ENCODE results near the gene ADCY7. TPM values are rescaled to one million over a fixed set of nuclear protein-coding genes. Genes with fewer than 3 reads are reported as not detected.

Gene ADCY7
- total and polyA plus RNA-seq, 2 of the 4 experiments (the other 2 are of a cell fraction) = 15.2 to 17.1 TPM

GRCh38 chr16:50336884-50337283 lies 70.5 kb downstream of the ADCY7 start:
- Histone ChIP-seq H3K4me3 (ENCODE audit: insufficient read depth, low read depth, low read length) (no peak overlapping the region), H3K23ac (ENCODE audit: low read depth, low read length) (no peak overlapping the region), H3K14ac (replicated peaks; ENCODE audit: low read depth, low read length) (no peak overlapping the region), H4K20me1 (ENCODE audit: insufficient read depth, low read length) (peaks cover 10% of the 10 kb centered on the region; the same call in 1 of the 2 replicates), H2AK9ac (replicated peaks; ENCODE audit: low read depth, low read length, poor library complexity) (no peak overlapping the region), H3K9ac (ENCODE audit: low read depth, low read length) (no peak overlapping the region), H4K8ac (ENCODE audit: low read depth in 2 of 2, low read length in 2 of 2) (no peak overlapping the region), H3K56ac (ENCODE audit: extremely low read depth, insufficient read depth, low read length) (no peak overlapping the region), H3K27me3 (ENCODE audit: control insufficient read depth, insufficient read depth, low read length) (no peaks in the 10 kb centered on the region), H4K5ac (ENCODE audit: low read depth, low read length) (no peak overlapping the region), H3K36me3 (ENCODE audit: control insufficient read depth, insufficient read depth, low read length) (peaks cover 17% of the 10 kb centered on the region), H3K9me3 (ENCODE audit: control insufficient read depth, insufficient read depth, low read length) (no peaks in the 10 kb centered on the region; the same call in 1 of the 2 replicates), H2BK120ac (ENCODE audit: low read depth, low read length) (no peak overlapping the region), H2BK20ac (ENCODE audit: low read depth, low read length) (no peak overlapping the region), H4K91ac (ENCODE audit: insufficient read depth, low read depth, low read length) (no peak overlapping the region), H3K79me1 (ENCODE audit: low read depth in 1 of 2, low read length in 2 of 2) (peaks cover 0 to 26% of the 10 kb centered on the region in 2 experiments; a peak in 3 of 4 replicates), H3K27ac (ENCODE audit: insufficient read depth, low read length) (no peak overlapping the region), H3K18ac (ENCODE audit: low read depth, low read length) (no peak overlapping the region), H3K9me1 (ENCODE audit: insufficient read depth, low read length) (peaks cover 10% of the 10 kb centered on the region; the same call in 1 of the 2 replicates), H3K4ac (ENCODE audit: low read depth, low read length) (no peak overlapping the region), H3K4me2 (ENCODE audit: low read depth, low read length) (no peak overlapping the region), H2BK15ac (ENCODE audit: low read depth, low read length) (no peak overlapping the region), H3K4me1 (ENCODE audit: control insufficient read depth, insufficient read depth, low read length) (peaks cover 10% of the 10 kb centered on the region), H2BK5ac (ENCODE audit: low read depth, low read length, poor library complexity, severe bottlenecking) (no peak overlapping the region), H2AFZ (replicated peaks; ENCODE audit: low read length, poor library complexity) (no peak overlapping the region), H2AK5ac (ENCODE audit: low read depth, low read length) (no peak overlapping the region)
- intact Hi-C loops (cut with micrococcal nuclease) = loop anchor here (10.0 kb wide), 1 partner anchor 408 kb away; the partner anchor contains the start of gene CYLD
- ATAC-seq (ENCODE audit: low read depth) (no peak), DNase-seq (no peak)
- TF ChIP-seq FOS (IDR thresholded peaks at IDR 0.05; ENCODE audit: low read depth, low read length) = no peak
- TF ChIP-seq ELK1 (IDR thresholded peaks at IDR 0.05; ENCODE audit: borderline replicate concordance, low read depth, low read length) = no peak
- TF ChIP-seq RAD21 (IDR thresholded peaks at IDR 0.05; ENCODE audit: low read length) = no peak
- TF ChIP-seq CHD1 (IDR thresholded peaks at IDR 0.05; ENCODE audit: low read depth, low read length) = no peak
- no peak for TF ChIP-seq MAZ (IDR thresholded peaks at IDR 0.05; ENCODE audit: borderline replicate concordance, low read depth, low read length)
- TF ChIP-seq SMC3 (IDR thresholded peaks at IDR 0.05; ENCODE audit: low read depth, low read length) = no peak
- TF ChIP-seq RFX5 (IDR thresholded peaks at IDR 0.05; ENCODE audit: low read depth, low read length) = no peak
- TF ChIP-seq, protein P1, sequence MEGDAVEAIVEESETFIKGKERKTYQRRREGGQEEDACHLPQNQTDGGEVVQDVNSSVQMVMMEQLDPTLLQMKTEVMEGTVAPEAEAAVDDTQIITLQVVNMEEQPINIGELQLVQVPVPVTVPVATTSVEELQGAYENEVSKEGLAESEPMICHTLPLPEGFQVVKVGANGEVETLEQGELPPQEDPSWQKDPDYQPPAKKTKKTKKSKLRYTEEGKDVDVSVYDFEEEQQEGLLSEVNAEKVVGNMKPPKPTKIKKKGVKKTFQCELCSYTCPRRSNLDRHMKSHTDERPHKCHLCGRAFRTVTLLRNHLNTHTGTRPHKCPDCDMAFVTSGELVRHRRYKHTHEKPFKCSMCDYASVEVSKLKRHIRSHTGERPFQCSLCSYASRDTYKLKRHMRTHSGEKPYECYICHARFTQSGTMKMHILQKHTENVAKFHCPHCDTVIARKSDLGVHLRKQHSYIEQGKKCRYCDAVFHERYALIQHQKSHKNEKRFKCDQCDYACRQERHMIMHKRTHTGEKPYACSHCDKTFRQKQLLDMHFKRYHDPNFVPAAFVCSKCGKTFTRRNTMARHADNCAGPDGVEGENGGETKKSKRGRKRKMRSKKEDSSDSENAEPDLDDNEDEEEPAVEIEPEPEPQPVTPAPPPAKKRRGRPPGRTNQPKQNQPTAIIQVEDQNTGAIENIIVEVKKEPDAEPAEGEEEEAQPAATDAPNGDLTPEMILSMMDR (conservative IDR thresholded peaks at IDR 0.05; ENCODE audit: low read depth, low read length) = no peak
- no peak for TF ChIP-seq BHLHE40 (IDR thresholded peaks at IDR 0.05; ENCODE audit: low read depth, low read length)
- no peak for TF ChIP-seq NFE2L2 (IDR thresholded peaks at IDR 0.05; ENCODE audit: low read depth, low read length)
- TF ChIP-seq USF2 (IDR thresholded peaks at IDR 0.05; ENCODE audit: low read depth, low read length) = no peak
- TF ChIP-seq CEBPB (IDR thresholded peaks at IDR 0.05; ENCODE audit: low read depth, low read length) = no peak
- no peak for TF ChIP-seq MAFK (IDR thresholded peaks at IDR 0.05; ENCODE audit: low read depth, low read length)
- TF ChIP-seq RCOR1 (IDR thresholded peaks at IDR 0.05; ENCODE audit: insufficient replicate concordance, low read length) = no peak
- no peak for TF ChIP-seq MXI1 (IDR thresholded peaks at IDR 0.05; ENCODE audit: borderline replicate concordance, low read depth, low read length)
- POLR2A ChIA-PET (ENCODE audit: unreplicated experiment) = no interaction called here
- no TSS peak for BruUV-seq (replicated peaks)
- CTCF ChIA-PET = no interaction called here
- dilution Hi-C loops (cut with HindIII; ENCODE audit: low sequenced_read_pairs, unreplicated experiment) = no loop called here
- in situ Hi-C loops (cut with MboI; ENCODE audit: low sequenced_read_pairs) = no loop called here
- WGBS, 2 experiments (ENCODE audit: extremely low coverage in 2 of 2, insufficient read length in 1 of 2) = no CpG with 5 or more reads among the region's 1 CpG

Data from IMR-90 (cell line).